Liver (tissue), 3 donors: Measurements from ENCODE around the gene PTPRH.

Experiments
- GABPA ChIP-seq, 2 donors: IDR thresholded peaks in 1 of 2; conservative IDR thresholded peaks in 1 of 2; 2 replicates each; pipeline ENCODE4 v1.6.1; 2016; ENCODE audit warnings: antibody characterized with exemption in 2 of 2, mild to moderate bottlenecking in 1 of 2, moderate library complexity in 1 of 2
- YY1 ChIP-seq: IDR thresholded peaks from 2 replicates; pipeline ENCODE4 v1.6.1; 2016; ENCODE audit warnings: antibody characterized with exemption, mild to moderate bottlenecking
- TF ChIP-seq, protein P1 (sequence below): fragments of 150-350 bp; IDR thresholded peaks from 2 replicates; pipeline ENCODE4 v1.5.1; 2017; ENCODE audit warnings: improper control_type of control experiment, low read depth, low read length; ENCODE audit not compliant: missing input control
- TF ChIP-seq, protein P2 (sequence below): IDR thresholded peaks from 2 replicates; pipeline ENCODE4 v1.6.1; 2016; ENCODE audit warnings: antibody characterized with exemption
- TF ChIP-seq, protein P3 (sequence below): IDR thresholded peaks from 2 replicates; pipeline ENCODE4 v1.6.1; 2016; ENCODE audit warnings: antibody characterized with exemption, mild to moderate bottlenecking
- donor health status: healthy.
- donor health status: healthy.

DNA sequence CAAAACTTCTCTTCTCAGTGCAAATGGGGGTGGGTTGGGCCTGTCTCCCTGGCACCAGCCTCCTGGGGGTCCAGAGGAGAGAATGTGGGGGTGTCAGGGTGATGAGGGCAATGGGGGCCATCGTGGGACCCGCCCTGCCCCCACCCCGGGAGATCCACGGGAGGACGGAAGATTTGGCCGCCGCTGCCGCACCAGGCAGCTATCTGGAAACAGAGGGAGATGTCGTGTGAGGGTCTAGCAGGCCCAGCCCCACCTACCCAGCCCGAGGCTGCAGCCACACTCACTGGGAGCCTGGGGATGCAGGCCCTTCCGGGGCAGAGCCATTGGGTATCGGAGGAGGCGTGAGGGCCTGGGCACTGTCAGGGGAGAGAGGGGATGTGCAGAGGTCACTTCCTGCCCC, 21.0 kb upstream of the PTPRH start:
- TF ChIP-seq, protein P1, sequence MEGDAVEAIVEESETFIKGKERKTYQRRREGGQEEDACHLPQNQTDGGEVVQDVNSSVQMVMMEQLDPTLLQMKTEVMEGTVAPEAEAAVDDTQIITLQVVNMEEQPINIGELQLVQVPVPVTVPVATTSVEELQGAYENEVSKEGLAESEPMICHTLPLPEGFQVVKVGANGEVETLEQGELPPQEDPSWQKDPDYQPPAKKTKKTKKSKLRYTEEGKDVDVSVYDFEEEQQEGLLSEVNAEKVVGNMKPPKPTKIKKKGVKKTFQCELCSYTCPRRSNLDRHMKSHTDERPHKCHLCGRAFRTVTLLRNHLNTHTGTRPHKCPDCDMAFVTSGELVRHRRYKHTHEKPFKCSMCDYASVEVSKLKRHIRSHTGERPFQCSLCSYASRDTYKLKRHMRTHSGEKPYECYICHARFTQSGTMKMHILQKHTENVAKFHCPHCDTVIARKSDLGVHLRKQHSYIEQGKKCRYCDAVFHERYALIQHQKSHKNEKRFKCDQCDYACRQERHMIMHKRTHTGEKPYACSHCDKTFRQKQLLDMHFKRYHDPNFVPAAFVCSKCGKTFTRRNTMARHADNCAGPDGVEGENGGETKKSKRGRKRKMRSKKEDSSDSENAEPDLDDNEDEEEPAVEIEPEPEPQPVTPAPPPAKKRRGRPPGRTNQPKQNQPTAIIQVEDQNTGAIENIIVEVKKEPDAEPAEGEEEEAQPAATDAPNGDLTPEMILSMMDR = no peak
- no peak for TF ChIP-seq GABPA (IDR thresholded peaks at IDR 0.05 in 1 of 2, conservative IDR thresholded peaks at IDR 0.05 in 1 of 2)
- TF ChIP-seq, protein P2, sequence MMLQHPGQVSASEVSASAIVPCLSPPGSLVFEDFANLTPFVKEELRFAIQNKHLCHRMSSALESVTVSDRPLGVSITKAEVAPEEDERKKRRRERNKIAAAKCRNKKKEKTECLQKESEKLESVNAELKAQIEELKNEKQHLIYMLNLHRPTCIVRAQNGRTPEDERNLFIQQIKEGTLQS = no peak
- no peak for TF ChIP-seq YY1
- TF ChIP-seq, protein P3, sequence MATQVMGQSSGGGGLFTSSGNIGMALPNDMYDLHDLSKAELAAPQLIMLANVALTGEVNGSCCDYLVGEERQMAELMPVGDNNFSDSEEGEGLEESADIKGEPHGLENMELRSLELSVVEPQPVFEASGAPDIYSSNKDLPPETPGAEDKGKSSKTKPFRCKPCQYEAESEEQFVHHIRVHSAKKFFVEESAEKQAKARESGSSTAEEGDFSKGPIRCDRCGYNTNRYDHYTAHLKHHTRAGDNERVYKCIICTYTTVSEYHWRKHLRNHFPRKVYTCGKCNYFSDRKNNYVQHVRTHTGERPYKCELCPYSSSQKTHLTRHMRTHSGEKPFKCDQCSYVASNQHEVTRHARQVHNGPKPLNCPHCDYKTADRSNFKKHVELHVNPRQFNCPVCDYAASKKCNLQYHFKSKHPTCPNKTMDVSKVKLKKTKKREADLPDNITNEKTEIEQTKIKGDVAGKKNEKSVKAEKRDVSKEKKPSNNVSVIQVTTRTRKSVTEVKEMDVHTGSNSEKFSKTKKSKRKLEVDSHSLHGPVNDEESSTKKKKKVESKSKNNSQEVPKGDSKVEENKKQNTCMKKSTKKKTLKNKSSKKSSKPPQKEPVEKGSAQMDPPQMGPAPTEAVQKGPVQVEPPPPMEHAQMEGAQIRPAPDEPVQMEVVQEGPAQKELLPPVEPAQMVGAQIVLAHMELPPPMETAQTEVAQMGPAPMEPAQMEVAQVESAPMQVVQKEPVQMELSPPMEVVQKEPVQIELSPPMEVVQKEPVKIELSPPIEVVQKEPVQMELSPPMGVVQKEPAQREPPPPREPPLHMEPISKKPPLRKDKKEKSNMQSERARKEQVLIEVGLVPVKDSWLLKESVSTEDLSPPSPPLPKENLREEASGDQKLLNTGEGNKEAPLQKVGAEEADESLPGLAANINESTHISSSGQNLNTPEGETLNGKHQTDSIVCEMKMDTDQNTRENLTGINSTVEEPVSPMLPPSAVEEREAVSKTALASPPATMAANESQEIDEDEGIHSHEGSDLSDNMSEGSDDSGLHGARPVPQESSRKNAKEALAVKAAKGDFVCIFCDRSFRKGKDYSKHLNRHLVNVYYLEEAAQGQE = no peak
